Osteocyte (in vitro differentiated cells): ENCODE measurements around the gene LAMC1. TPM values are rescaled to one million over a fixed set of nuclear protein-coding genes. Genes with fewer than 3 reads are reported as not detected.

ENCODE experiments used
- DNase-seq: peaks from one replicate; pipeline ENCODE4 v3.0.0; 2021; ENCODE audit warnings: mixed read lengths; ENCODE audit not compliant: unreplicated experiment; ENCODE audit errors: extremely low spot score
- H3K27ac Mint-ChIP-seq: one replicate; pipeline ENCODE4 v1.8.0; 2021; ENCODE audit warnings: mild to moderate bottlenecking, mixed read lengths; ENCODE audit not compliant: unreplicated experiment
- H3K27me3 Mint-ChIP-seq: one replicate; pipeline ENCODE4 v1.8.0; 2021; ENCODE audit warnings: mixed read lengths; ENCODE audit not compliant: unreplicated experiment
- H3K36me3 Mint-ChIP-seq: one replicate; pipeline ENCODE4 v1.8.0; 2021; ENCODE audit warnings: mixed read lengths; ENCODE audit not compliant: unreplicated experiment
- H3K4me1 Mint-ChIP-seq: one replicate; pipeline ENCODE4 v1.8.0; 2021; ENCODE audit warnings: mixed read lengths; ENCODE audit not compliant: unreplicated experiment
- H3K4me3 Mint-ChIP-seq: one replicate; pipeline ENCODE4 v1.8.0; 2021; ENCODE audit warnings: mild to moderate bottlenecking, moderate library complexity, mixed read lengths; ENCODE audit not compliant: unreplicated experiment
- H3K9me3 Mint-ChIP-seq: one replicate; pipeline ENCODE4 v1.8.0; 2021; ENCODE audit warnings: mixed read lengths; ENCODE audit not compliant: unreplicated experiment
- CTCF ChIP-seq: fragments of 200-600 bp; sonication (generic); IDR thresholded peaks from 2 replicates; pipeline ENCODE4 v1.5.0; 2021; ENCODE audit warnings: antibody characterized with exemption, mild to moderate bottlenecking, moderate library complexity
- total RNA-seq: library from RNA; stranded (reverse); gene quantifications from 2 replicates; pipeline ENCODE4 v1.2.1, GENCODE V29; 2021

Gene LAMC1
- total RNA-seq, 1 donor from 2014 or later = 384 TPM

GRCh38 chr1:183051546-183051945 is 28.3 kb downstream of the LAMC1 start:
- H3K27me3 Mint-ChIP-seq = no peaks in the 10 kb centered on the region
- no peak for TF ChIP-seq CTCF
- H3K4me1 Mint-ChIP-seq = peaks cover 56% of the 10 kb centered on the region
- peak overlapping the region; percentile 61 for H3K27ac Mint-ChIP-seq
- H3K36me3 Mint-ChIP-seq = peaks cover 5% of the 10 kb centered on the region
- H3K9me3 Mint-ChIP-seq = no peaks in the 10 kb centered on the region
- H3K4me3 Mint-ChIP-seq = no peak overlapping the region
- no peak for DNase-seq

- no peak overlapping the region for H3K27ac Mint-ChIP-seq
- peaks cover 52% of the 10 kb centered on the region for H3K4me1 Mint-ChIP-seq
- no peaks in the 10 kb centered on the region for H3K9me3 Mint-ChIP-seq
- TF ChIP-seq CTCF = no peak
- DNase-seq = no peak
- H3K36me3 Mint-ChIP-seq = peaks cover 5% of the 10 kb centered on the region
- no peak overlapping the region for H3K4me3 Mint-ChIP-seq
- H3K27me3 Mint-ChIP-seq = no peaks in the 10 kb centered on the region
Observed at GRCh38 chr1:183052861-183053260, 29.6 kb downstream of the LAMC1 start.

- H3K4me1 Mint-ChIP-seq = peaks cover 28% of the 10 kb centered on the region
Observed at GRCh38 chr1:183058851-183059502, 35.8 kb downstream of the LAMC1 start.

GRCh38 chr1:183061194-183061593 is 38.0 kb downstream of the LAMC1 start:
- no peak for DNase-seq
- Mint-ChIP-seq H3K4me3 (no peak overlapping the region), H3K9me3 (peaks cover 3% of the 10 kb centered on the region), H3K4me1 (peaks cover 29% of the 10 kb centered on the region), H3K36me3 (peaks cover 3% of the 10 kb centered on the region), H3K27ac (no peak overlapping the region), H3K27me3 (no peaks in the 10 kb centered on the region)
- TF ChIP-seq CTCF = no peak

More at GRCh38 chr1:183058851-183059502, 35.8 kb downstream of the LAMC1 start:
- Mint-ChIP-seq H3K9me3 (no peaks in the 10 kb centered on the region), H3K36me3 (no peaks in the 10 kb centered on the region), H3K27me3 (no peaks in the 10 kb centered on the region), H3K27ac (no peak overlapping the region), H3K4me3 (no peak overlapping the region)
- DNase-seq = no peak
- TF ChIP-seq CTCF = no peak

GRCh38 chr1:183063349-183063748 is 40.1 kb downstream of the LAMC1 start:
- H3K4me1 Mint-ChIP-seq = peaks cover 18% of the 10 kb centered on the region
- peak overlapping the region; percentile 52 for H3K27ac Mint-ChIP-seq
- peaks cover 3% of the 10 kb centered on the region for H3K9me3 Mint-ChIP-seq
- H3K27me3 Mint-ChIP-seq = no peaks in the 10 kb centered on the region
- H3K36me3 Mint-ChIP-seq = peaks cover 3% of the 10 kb centered on the region
- no peak for DNase-seq
- TF ChIP-seq CTCF = no peak
- H3K4me3 Mint-ChIP-seq = no peak overlapping the region
